Calu3 (cell line): ENCODE measurements around the gene E2F3. TPM values are rescaled to one million over a fixed set of nuclear protein-coding genes. Genes with fewer than 3 reads are reported as not detected.
"Not testable (repeated sequence)": the region's sequence is repeated elsewhere in the genome, so short reads cannot be mapped to it uniquely, and the experiment has no call there.

Source experiments
- BruUV-seq: library from RNA; stranded (reverse); fragments of 400-500 nt; replicated peaks from 2 replicates; lab custom pipeline; 2021; lab: Mats Ljungman, UMichigan
- CTCF ChIA-PET: fragments of 300-600 bp; sonication (Branson Sonifier 250); formaldehyde crosslinking; loops from one replicate; lab custom pipeline; 2022; ENCODE audit warnings: antibody characterized with exemption; lab: Charles Lee
- DNase-seq: peaks from one replicate; pipeline ENCODE4 v3.0.0; 2022
- H3K27ac Mint-ChIP-seq: one replicate; pipeline ENCODE4 v1.8.0; 2022; ENCODE audit warnings: mixed read lengths; ENCODE audit not compliant: unreplicated experiment
- H3K27me3 Mint-ChIP-seq: one replicate; pipeline ENCODE4 v1.8.0; 2022; ENCODE audit warnings: mixed read lengths; ENCODE audit not compliant: unreplicated experiment
- H3K36me3 Mint-ChIP-seq: one replicate; pipeline ENCODE4 v1.8.0; 2022; ENCODE audit warnings: mild to moderate bottlenecking, moderate library complexity, mixed read lengths; ENCODE audit not compliant: insufficient read depth, unreplicated experiment
- H3K4me1 Mint-ChIP-seq: one replicate; pipeline ENCODE4 v1.8.0; 2022; ENCODE audit warnings: mild to moderate bottlenecking, low read depth, mixed read lengths; ENCODE audit not compliant: unreplicated experiment
- H3K4me3 Mint-ChIP-seq: one replicate; pipeline ENCODE4 v1.8.0; 2022; ENCODE audit warnings: mild to moderate bottlenecking, low read depth, moderate library complexity, mixed read lengths; ENCODE audit not compliant: unreplicated experiment
- H3K9me3 Mint-ChIP-seq: one replicate; pipeline ENCODE4 v1.8.0; 2022; ENCODE audit warnings: low read depth, mixed read lengths; ENCODE audit not compliant: unreplicated experiment
- CTCF ChIP-seq: fragments of 200-600 bp; IDR thresholded peaks from one replicate; pipeline ENCODE4 v1.8.0; 2022; ENCODE audit warnings: antibody characterized with exemption; ENCODE audit not compliant: unreplicated experiment
- intact Hi-C: fragments of 100-400 bp; cut with micrococcal nuclease; formaldehyde crosslinking; loops from one replicate; pipeline ENCODE4 v1.10.0; 2022; ENCODE audit not compliant: unreplicated experiment
- total RNA-seq: library from RNA; stranded (reverse); gene quantifications from 2 replicates; pipeline ENCODE4 v1.2.3, GENCODE V29; 2022

The E2F3 gene
- total RNA-seq, 1 experiment from 2014 or later, result 69.8 TPM

DNA sequence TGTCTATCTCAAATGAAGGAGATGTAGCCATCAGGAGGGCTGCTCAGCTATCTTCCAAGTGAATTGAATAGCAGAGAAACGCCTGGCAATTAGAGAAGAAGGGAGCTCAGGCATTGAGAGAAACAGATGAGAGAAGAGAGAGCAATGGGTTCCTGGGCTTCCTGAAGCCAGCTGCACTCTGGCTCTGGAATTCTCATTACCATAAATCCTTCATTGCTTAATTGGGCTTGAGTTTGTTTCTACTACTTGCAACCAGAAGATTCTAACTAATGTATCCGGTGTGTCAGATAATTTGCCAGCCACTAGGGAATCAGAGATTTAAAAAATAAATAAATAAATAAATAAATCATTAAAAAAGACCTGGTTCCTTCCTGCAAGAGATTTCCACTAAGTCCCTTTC is 107.5 kb downstream of the E2F3 start:
- no peak overlapping the region for H3K27ac Mint-ChIP-seq
- H3K4me1 Mint-ChIP-seq, result peaks cover 19% of the 10 kb centered on the region
- DNase-seq, result no peak
- no peaks in the 10 kb centered on the region for H3K9me3 Mint-ChIP-seq
- no peak for TF ChIP-seq CTCF
- no TSS peak for BruUV-seq
- no peak overlapping the region for H3K4me3 Mint-ChIP-seq
- no peaks in the 10 kb centered on the region for H3K27me3 Mint-ChIP-seq
- CTCF ChIA-PET, result no interaction called here
- H3K36me3 Mint-ChIP-seq, result no peaks in the 10 kb centered on the region
- intact Hi-C loops, result no loop called here

DNA sequence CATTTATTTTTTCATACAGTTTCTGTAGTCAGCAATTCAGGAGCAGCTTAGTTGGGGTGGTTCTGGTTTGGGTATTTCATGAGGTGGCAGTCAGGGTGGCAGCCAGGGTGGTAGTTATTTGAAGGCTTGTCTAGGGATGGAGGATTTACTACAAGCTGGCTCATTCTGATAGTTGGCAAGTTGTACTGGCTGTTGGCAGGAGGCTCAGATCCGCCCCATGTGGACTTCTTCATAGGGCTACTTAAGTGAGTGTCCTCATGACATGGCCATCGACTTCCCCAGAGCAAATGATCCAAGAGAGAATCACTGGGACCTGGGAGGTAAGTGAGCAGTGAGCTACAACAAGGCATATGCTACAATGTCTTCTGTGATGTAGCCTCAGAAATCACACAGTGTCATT is 110.2 kb downstream of the E2F3 start:
- CTCF ChIA-PET, result interaction anchor here (0.7 kb wide), 3 partner anchors 14 to 66 kb away, joined by 3 to 6 read pairs (median 4); no protein-coding TSS in a partner anchor

DNA sequence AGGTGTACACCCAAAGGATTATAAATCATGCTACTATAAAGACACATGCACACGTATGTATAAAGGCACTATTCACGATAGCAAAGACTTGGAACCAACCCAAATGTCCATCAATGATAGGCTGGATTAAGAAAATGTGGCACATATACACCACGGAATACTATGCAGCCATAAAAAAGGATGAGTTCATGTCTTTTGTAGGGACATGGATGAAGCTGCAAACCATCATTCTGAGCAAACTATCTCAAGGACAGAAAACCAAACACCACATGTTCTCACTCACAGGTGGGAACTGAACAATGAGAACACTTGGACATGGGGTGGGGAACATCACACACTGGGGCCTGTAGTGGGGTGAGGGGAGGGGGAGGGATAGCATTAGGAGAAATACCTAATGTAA is 123.5 kb downstream of the E2F3 start:
- BruUV-seq, H3K4me3 Mint-ChIP-seq, H3K36me3 Mint-ChIP-seq, H3K4me1 Mint-ChIP-seq, DNase-seq, H3K27ac Mint-ChIP-seq, H3K27me3 Mint-ChIP-seq, H3K9me3 Mint-ChIP-seq: not testable (repeated sequence)
- CTCF ChIA-PET, result interaction anchor here (1.0 kb wide), 1 partner anchor 9 kb away, joined by 3 read pairs; no protein-coding TSS in a partner anchor
- intact Hi-C loops, result loop anchor here (5.0 kb wide), 1 partner anchor 108 kb away; no protein-coding TSS in a partner anchor

More for the DNA sequence above, 110.2 kb downstream of the E2F3 start:
- intact Hi-C loops, result no loop called here
- Mint-ChIP-seq H3K27ac (no peak overlapping the region), H3K9me3 (no peaks in the 10 kb centered on the region), H3K27me3 (no peaks in the 10 kb centered on the region), H3K4me3 (no peak overlapping the region), H3K36me3 (no peaks in the 10 kb centered on the region), H3K4me1 (peaks cover 34% of the 10 kb centered on the region)
- no peak for TF ChIP-seq CTCF
- BruUV-seq, result no TSS peak
- DNase-seq, result no peak

DNA sequence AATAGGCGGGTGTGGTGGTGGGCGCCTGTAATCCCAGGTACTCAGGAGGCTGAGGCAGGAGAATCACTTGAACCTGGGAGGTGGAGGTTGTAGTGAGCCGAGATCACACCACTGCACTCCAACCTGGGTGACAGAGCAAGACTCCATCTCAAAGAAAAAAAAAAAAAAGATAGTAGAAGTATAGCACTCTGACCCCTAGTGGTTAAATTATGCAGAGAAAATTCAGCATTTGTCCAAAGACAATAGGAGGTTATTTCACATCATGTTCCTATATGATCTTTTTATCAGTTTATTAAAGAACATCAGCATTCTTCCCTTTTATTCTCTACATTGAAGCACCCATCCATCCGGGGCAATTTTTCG is 127.4 kb downstream of the E2F3 start:
- CTCF ChIA-PET, result interaction anchor here (1.8 kb wide), 1 partner anchor 125 kb away, joined by 15 read pairs; no protein-coding TSS in a partner anchor
- H3K9me3 Mint-ChIP-seq, H3K4me1 Mint-ChIP-seq, H3K36me3 Mint-ChIP-seq, H3K27ac Mint-ChIP-seq, H3K27me3 Mint-ChIP-seq, BruUV-seq: not testable (repeated sequence)
- intact Hi-C loops, result loop anchor here (2.0 to 5.0 kb wide), 2 partner anchors 112 to 316 kb away; partner anchors contain the start of gene MBOAT1
- H3K4me3 Mint-ChIP-seq, result peak overlapping the region; percentile 71
- peak; percentile 69 for TF ChIP-seq CTCF
- DNase-seq, result peak; percentile 35

DNA sequence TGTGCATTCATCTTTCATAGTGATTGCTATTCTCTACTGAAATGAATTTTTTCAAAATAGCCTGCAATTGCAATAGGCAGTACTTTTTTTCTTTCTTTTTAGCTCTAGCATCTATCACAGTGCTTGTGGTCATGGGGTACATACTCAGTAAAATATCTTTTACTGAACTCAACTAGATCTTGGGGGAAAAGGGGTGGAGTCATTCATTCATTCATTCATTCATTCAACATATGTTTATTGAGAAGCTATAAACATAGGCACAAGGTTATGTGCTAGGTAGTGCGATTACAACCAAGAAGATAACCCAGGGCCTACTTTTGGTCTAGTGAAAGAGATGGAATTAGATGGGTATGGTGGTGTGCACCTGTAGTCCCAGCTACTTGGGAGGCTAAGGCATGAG is 131.2 kb downstream of the E2F3 start:
- no TSS peak for BruUV-seq
- intact Hi-C loops, result no loop called here
- no peaks in the 10 kb centered on the region for H3K9me3 Mint-ChIP-seq
- H3K4me3 Mint-ChIP-seq, result no peak overlapping the region
- DNase-seq, result no peak
- peaks cover 34% of the 10 kb centered on the region for H3K36me3 Mint-ChIP-seq
- no peak for TF ChIP-seq CTCF
- CTCF ChIA-PET, result interaction anchor here (0.8 kb wide), 1 partner anchor 129 kb away, joined by 5 read pairs; no protein-coding TSS in a partner anchor
- H3K27me3 Mint-ChIP-seq, result no peaks in the 10 kb centered on the region
- H3K27ac Mint-ChIP-seq, result no peak overlapping the region
- peaks cover 27% of the 10 kb centered on the region for H3K4me1 Mint-ChIP-seq
